Upper lobe of right lung (tissue), 1 donor: ENCODE measurements around the gene SLC12A6. TPM values are rescaled to one million over a fixed set of nuclear protein-coding genes. Genes with fewer than 3 reads are reported as not detected.

ENCODE experiments used
- ATAC-seq: fragments of 200-7000 bp; cut with Tn5 transposase; one replicate; pipeline ENCODE4 v1.9.1; 2020; ENCODE audit warnings: mild to moderate bottlenecking, moderate library complexity
- DNase-seq: peaks from one replicate; pipeline ENCODE4 v3.0.0-alpha.2; 2020
- H3K27ac ChIP-seq: fragments of 200-600 bp; one replicate; pipeline ENCODE4 v1.8.0; 2022
- H3K27me3 ChIP-seq: fragments of 200-600 bp; one replicate; pipeline ENCODE4 v1.8.0; 2022; ENCODE audit warnings: mild to moderate bottlenecking
- H3K36me3 ChIP-seq: fragments of 200-600 bp; one replicate; pipeline ENCODE4 v1.8.0; 2022
- H3K4me1 ChIP-seq: fragments of 200-600 bp; one replicate; pipeline ENCODE4 v1.8.0; 2022
- H3K4me3 ChIP-seq: fragments of 200-600 bp; one replicate; pipeline ENCODE4 v1.8.0; 2022; ENCODE audit warnings: mild to moderate bottlenecking
- H3K9me3 ChIP-seq: fragments of 200-600 bp; one replicate; pipeline ENCODE4 v1.8.0; 2022
- CTCF ChIP-seq: fragments of 200-600 bp; IDR thresholded peaks from one replicate; pipeline ENCODE4 v1.8.0; 2022; ENCODE audit warnings: antibody characterized with exemption
- intact Hi-C: fragments of 100-400 bp; cut with DNase I; formaldehyde crosslinking; loops from one replicate; pipeline ENCODE4 v1.11.0; 2022
- total RNA-seq: library from RNA; stranded (reverse); fragmentation: NEBNext Ultra II Directional; extraction: Animal tissue kit (Norgen Biotek cat#: 25700); gene quantifications from one replicate; pipeline ENCODE4 v1.2.1, GENCODE V29; 2021
- donor health status: DM: no; HTN: yes; CAD: no; lungs with severe emphysema.

SLC12A6 gene
- total RNA-seq, 1 donor from 2014 or later: 44.9 TPM

- H3K36me3 ChIP-seq: no peaks in the 10 kb centered on the region
- H3K4me3 ChIP-seq: no peak overlapping the region
- no peak for DNase-seq
- H3K4me1 ChIP-seq: no peaks in the 10 kb centered on the region
- no peaks in the 10 kb centered on the region for H3K27me3 ChIP-seq
- ATAC-seq: no peak
- intact Hi-C loops: no loop called here
- no peak overlapping the region for H3K27ac ChIP-seq
- no peaks in the 10 kb centered on the region for H3K9me3 ChIP-seq
- no peak for TF ChIP-seq CTCF
Measured at GRCh38 chr15:34275721-34276120, 61.9 kb downstream of the SLC12A6 start.

- H3K9me3 ChIP-seq: no peaks in the 10 kb centered on the region
- no peak overlapping the region for H3K27ac ChIP-seq
- TF ChIP-seq CTCF: no peak
- ATAC-seq (no peak), DNase-seq (no peak)
- H3K4me1 ChIP-seq: no peaks in the 10 kb centered on the region
- no peaks in the 10 kb centered on the region for H3K27me3 ChIP-seq
- H3K4me3 ChIP-seq: no peak overlapping the region
- no peaks in the 10 kb centered on the region for H3K36me3 ChIP-seq
- intact Hi-C loops: no loop called here
Measured at GRCh38 chr15:34275154-34275553, 62.4 kb downstream of the SLC12A6 start.

GRCh38 chr15:34271493-34271892 lies 66.1 kb downstream of the SLC12A6 start:
- DNase-seq (no peak), ATAC-seq (no peak)
- Histone ChIP-seq H3K4me3 (no peak overlapping the region), H3K27me3 (no peaks in the 10 kb centered on the region), H3K36me3 (no peaks in the 10 kb centered on the region), H3K4me1 (no peaks in the 10 kb centered on the region), H3K27ac (no peak overlapping the region), H3K9me3 (no peaks in the 10 kb centered on the region)
- TF ChIP-seq CTCF: no peak
- intact Hi-C loops: no loop called here

GRCh38 chr15:34266751-34267150 lies 70.8 kb downstream of the SLC12A6 start:
- intact Hi-C loops: no loop called here
- H3K36me3 ChIP-seq: no peaks in the 10 kb centered on the region

GRCh38 chr15:34264076-34264475 lies 73.5 kb downstream of the SLC12A6 start:
- no peaks in the 10 kb centered on the region for H3K27me3 ChIP-seq
- H3K4me1 ChIP-seq: no peaks in the 10 kb centered on the region
- intact Hi-C loops: no loop called here
- no peak overlapping the region for H3K27ac ChIP-seq
- no peak for DNase-seq
- no peaks in the 10 kb centered on the region for H3K36me3 ChIP-seq
- H3K4me3 ChIP-seq: no peak overlapping the region
- ATAC-seq: no peak
- H3K9me3 ChIP-seq: no peaks in the 10 kb centered on the region
- TF ChIP-seq CTCF: no peak

More at GRCh38 chr15:34266751-34267150, 70.8 kb downstream of the SLC12A6 start:
- Histone ChIP-seq H3K4me3 (no peak overlapping the region), H3K9me3 (no peaks in the 10 kb centered on the region), H3K4me1 (no peaks in the 10 kb centered on the region), H3K27ac (no peak overlapping the region), H3K27me3 (no peaks in the 10 kb centered on the region)
- no peak for DNase-seq
- no peak for TF ChIP-seq CTCF
- no peak for ATAC-seq

- Histone ChIP-seq H3K36me3 (peaks cover 15% of the 10 kb centered on the region), H3K27ac (no peak overlapping the region), H3K4me1 (no peaks in the 10 kb centered on the region), H3K27me3 (no peaks in the 10 kb centered on the region), H3K9me3 (no peaks in the 10 kb centered on the region), H3K4me3 (no peak overlapping the region)
- intact Hi-C loops: no loop called here
- DNase-seq: no peak
- no peak for ATAC-seq
- TF ChIP-seq CTCF: no peak
Measured at GRCh38 chr15:34262362-34262761, 75.2 kb downstream of the SLC12A6 start.
